ENCODE measurements around the gene WDR64. TPM values are rescaled to one million over a fixed set of nuclear protein-coding genes. Genes with fewer than 3 reads are reported as not detected.
A peak's percentile ranks its signal among the peaks of the same experiment; 100 is the strongest.

The WDR64 gene
- total RNA-seq, 6 experiments from 2014 or later = 0.17 to 0.27 TPM; not detected in 4

DNA sequence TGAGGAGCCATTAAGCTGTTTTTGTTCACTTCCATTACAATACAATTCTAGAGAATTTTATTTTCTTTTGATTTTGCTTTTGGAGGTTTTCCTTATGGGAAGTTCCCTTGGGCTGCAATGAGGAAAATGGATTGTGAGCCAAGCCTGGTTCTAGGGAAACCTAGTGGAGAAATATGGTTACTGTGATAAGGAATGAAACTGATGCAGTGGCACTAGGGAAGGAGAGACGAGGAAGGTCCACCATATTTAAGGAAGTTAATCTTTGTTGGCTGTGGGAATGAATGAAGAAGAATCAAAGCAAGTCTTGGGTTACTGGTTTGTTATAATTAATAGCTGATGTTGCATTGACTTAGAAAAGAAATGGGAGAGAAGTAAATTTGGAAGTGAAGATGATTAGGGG is 40.3 kb upstream of the WDR64 start:
- Histone ChIP-seq H3K9me3 (no peaks in the 10 kb centered on the region), H3K27me3 (no peaks in the 10 kb centered on the region), H3K27ac (peak overlapping the region; percentile 19 to 82 (median 44)), H3K4me1 (peaks cover 0 to 52% (median 19%) of the 10 kb centered on the region in 4 donors), H3K36me3 (no peaks in the 10 kb centered on the region), H3K4me3 (no peak overlapping the region)
- 67% methylated on average over 1 of the region's 1 CpG for WGBS (ENCODE audit: insufficient coverage, low coverage, low lambda C conversion rate, missing lambda C conversion rate)
- intact Hi-C loops (cut with DNase I) = loop anchor here in 1 of 2 donors (10.0 kb wide), 1 partner anchor 223 kb away; no protein-coding TSS in a partner anchor
- no peak for ATAC-seq
- DNase-seq = no peak
- TF ChIP-seq POLR2A (IDR thresholded peaks at IDR 0.05) = no peak
- TF ChIP-seq, protein P1, sequence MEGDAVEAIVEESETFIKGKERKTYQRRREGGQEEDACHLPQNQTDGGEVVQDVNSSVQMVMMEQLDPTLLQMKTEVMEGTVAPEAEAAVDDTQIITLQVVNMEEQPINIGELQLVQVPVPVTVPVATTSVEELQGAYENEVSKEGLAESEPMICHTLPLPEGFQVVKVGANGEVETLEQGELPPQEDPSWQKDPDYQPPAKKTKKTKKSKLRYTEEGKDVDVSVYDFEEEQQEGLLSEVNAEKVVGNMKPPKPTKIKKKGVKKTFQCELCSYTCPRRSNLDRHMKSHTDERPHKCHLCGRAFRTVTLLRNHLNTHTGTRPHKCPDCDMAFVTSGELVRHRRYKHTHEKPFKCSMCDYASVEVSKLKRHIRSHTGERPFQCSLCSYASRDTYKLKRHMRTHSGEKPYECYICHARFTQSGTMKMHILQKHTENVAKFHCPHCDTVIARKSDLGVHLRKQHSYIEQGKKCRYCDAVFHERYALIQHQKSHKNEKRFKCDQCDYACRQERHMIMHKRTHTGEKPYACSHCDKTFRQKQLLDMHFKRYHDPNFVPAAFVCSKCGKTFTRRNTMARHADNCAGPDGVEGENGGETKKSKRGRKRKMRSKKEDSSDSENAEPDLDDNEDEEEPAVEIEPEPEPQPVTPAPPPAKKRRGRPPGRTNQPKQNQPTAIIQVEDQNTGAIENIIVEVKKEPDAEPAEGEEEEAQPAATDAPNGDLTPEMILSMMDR (IDR thresholded peaks at IDR 0.05) = no peak

DNA sequence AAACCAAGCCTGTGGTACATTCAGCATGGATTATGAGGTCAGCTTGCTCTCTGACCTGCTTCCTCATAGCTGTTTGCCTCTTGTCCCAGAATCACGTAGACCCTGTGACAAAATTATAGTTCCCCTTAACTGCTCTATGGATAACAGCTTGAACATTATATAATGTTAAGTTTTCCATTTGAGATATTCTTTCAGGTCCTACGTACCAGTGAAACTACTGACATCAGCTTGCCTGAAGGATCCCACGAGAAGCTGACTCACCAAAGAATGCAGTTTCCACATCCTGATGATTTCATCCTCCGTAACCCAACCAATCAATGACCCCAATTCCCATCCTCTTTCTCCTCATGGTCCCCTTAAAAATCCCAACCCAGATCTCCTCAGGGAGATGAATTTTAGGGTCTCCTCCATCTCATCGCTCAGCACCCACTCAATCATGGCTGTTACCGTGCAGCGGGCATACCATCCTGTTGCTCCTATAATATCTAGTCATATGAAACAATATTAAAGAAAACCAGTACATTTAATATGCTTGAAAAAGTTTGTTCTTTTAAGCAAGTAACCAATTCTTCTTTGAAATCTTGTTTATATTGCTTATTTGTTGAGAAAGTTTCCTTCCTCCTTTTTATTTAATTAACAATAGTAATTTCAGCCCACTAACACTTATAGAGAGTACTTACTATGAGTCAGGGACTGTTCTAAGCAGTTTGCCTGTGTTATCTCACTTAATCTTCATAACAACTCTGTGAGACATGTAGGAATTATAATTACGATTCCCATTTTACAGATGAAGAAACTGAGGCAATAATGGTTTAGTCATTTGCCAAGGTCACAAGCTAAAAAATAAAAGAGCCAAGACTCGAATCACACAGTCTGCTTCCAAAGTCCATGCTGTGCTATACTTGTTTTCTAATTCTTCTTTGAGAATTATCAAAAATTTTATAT is 39.3 kb upstream of the WDR64 start:
- Histone ChIP-seq H3K4me1 (peaks cover 0 to 52% (median 19%) of the 10 kb centered on the region in 4 donors), H3K36me3 (no peaks in the 10 kb centered on the region), H3K27ac (peak overlapping the region in 2 of 3 donors; percentile 42 to 82), H3K27me3 (no peaks in the 10 kb centered on the region), H3K9me3 (no peaks in the 10 kb centered on the region), H3K4me3 (no peak overlapping the region)
- TF ChIP-seq, protein P1 (IDR thresholded peaks at IDR 0.05) = no peak
- no peak for TF ChIP-seq POLR2A (IDR thresholded peaks at IDR 0.05)
- WGBS (ENCODE audit: insufficient coverage, low coverage, low lambda C conversion rate, missing lambda C conversion rate) = 52% methylated on average over 9 of the region's 9 CpGs
- intact Hi-C loops (cut with DNase I) = loop anchor here in 1 of 2 donors (10.0 kb wide), 1 partner anchor 222 kb away; no protein-coding TSS in a partner anchor
- no peak for DNase-seq
- peak in 1 of 4 donors; percentile 8 for ATAC-seq

DNA sequence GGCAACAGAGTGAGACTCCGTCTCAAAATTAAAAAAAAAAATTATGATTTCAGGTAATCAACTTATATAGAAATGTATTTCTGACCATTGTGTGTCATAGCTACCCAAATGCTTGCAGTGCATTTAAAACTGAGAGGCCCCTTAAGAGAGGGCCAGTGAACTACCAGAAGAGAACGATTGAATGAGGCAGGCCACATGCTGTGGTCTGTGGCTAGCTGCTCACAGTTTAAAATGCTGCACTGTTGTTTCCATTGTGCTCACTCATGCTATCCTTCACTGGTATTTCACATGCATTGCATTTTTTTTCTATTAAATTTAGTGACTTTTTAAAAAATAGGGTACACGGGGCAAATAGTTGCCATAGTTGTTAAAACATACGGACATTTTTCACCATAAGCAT is 37.9 kb upstream of the WDR64 start:
- H3K4me3 ChIP-seq = no peak overlapping the region
- H3K4me1 ChIP-seq = peaks cover 0 to 52% (median 19%) of the 10 kb centered on the region in 4 donors
- no peaks in the 10 kb centered on the region for H3K27me3 ChIP-seq
- 87% methylated on average over 4 of the region's 4 CpGs for WGBS (ENCODE audit: insufficient coverage, low coverage, low lambda C conversion rate, missing lambda C conversion rate)
- intact Hi-C loops (cut with DNase I) = loop anchor here in 1 of 2 donors (10.0 kb wide), 1 partner anchor 221 kb away; no protein-coding TSS in a partner anchor
- TF ChIP-seq, protein P1 (IDR thresholded peaks at IDR 0.05) = no peak
- no peak for TF ChIP-seq POLR2A (IDR thresholded peaks at IDR 0.05)
- ATAC-seq (no peak), DNase-seq (no peak)
- H3K36me3 ChIP-seq = no peaks in the 10 kb centered on the region
- H3K9me3 ChIP-seq = no peaks in the 10 kb centered on the region
- H3K27ac ChIP-seq = peak overlapping the region; percentile 75 to 88 (median 82)

DNA sequence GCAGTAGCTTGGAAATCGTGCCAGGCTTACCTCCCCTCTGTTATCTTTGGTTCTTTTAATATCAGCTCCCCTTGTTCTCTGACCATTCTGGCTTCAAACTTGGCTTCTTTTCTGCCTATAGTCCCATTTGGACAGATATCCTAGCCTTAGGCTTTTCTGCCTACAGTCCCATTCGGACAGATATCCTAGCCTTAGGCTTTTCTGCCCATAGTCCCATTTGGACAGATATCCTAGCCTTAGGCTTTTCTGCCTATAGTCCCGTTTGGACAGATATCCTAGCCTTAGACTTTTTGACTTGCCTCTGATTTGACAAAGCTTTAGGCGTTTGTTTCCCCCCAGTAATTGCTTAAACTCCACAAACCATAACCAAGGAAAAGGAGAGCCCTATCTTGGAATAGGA is 37.5 kb upstream of the WDR64 start:
- peak overlapping the region; percentile 75 to 88 (median 82) for H3K27ac ChIP-seq
- no peak for TF ChIP-seq POLR2A (IDR thresholded peaks at IDR 0.05)
- TF ChIP-seq, protein P1 (IDR thresholded peaks at IDR 0.05) = no peak
- H3K36me3 ChIP-seq = no peaks in the 10 kb centered on the region
- ATAC-seq (peak in 1 of 4 donors; percentile 2), DNase-seq (no peak)
- 53% methylated on average over 4 of the region's 4 CpGs for WGBS (ENCODE audit: insufficient coverage, low coverage, low lambda C conversion rate, missing lambda C conversion rate)
- H3K9me3 ChIP-seq = no peaks in the 10 kb centered on the region
- peaks cover 0 to 49% (median 19%) of the 10 kb centered on the region in 4 donors for H3K4me1 ChIP-seq
- intact Hi-C loops (cut with DNase I) = loop anchor here in 1 of 2 donors (10.0 kb wide), 1 partner anchor 220 kb away; no protein-coding TSS in a partner anchor
- no peak overlapping the region for H3K4me3 ChIP-seq
- no peaks in the 10 kb centered on the region for H3K27me3 ChIP-seq
